PC-9 (cell line): ENCODE data around the gene LRRC34.

Experiments used
- EZH2 ChIP-seq: fragments of 200-600 bp; sonication (generic); IDR thresholded peaks from 2 replicates; pipeline ENCODE4 v1.8.0; 2017; ENCODE audit warnings: antibody characterized with exemption, low read depth
- TF ChIP-seq, protein P1 (sequence below): fragments of 200-600 bp; sonication (generic); conservative IDR thresholded peaks from 2 replicates; pipeline ENCODE4 v1.6.1; 2017; ENCODE audit warnings: mixed run types, antibody characterized with exemption, mild to moderate bottlenecking, moderate library complexity

GRCh38 chr3:169790687-169791429 lies 21.8 kb downstream of the LRRC34 start:
- TF ChIP-seq, protein P1, sequence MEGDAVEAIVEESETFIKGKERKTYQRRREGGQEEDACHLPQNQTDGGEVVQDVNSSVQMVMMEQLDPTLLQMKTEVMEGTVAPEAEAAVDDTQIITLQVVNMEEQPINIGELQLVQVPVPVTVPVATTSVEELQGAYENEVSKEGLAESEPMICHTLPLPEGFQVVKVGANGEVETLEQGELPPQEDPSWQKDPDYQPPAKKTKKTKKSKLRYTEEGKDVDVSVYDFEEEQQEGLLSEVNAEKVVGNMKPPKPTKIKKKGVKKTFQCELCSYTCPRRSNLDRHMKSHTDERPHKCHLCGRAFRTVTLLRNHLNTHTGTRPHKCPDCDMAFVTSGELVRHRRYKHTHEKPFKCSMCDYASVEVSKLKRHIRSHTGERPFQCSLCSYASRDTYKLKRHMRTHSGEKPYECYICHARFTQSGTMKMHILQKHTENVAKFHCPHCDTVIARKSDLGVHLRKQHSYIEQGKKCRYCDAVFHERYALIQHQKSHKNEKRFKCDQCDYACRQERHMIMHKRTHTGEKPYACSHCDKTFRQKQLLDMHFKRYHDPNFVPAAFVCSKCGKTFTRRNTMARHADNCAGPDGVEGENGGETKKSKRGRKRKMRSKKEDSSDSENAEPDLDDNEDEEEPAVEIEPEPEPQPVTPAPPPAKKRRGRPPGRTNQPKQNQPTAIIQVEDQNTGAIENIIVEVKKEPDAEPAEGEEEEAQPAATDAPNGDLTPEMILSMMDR: no peak
- TF ChIP-seq EZH2: no peak
